MM.1S (cell line): ENCODE measurements around the gene CDK5RAP2.

Experiments used
- DNase-seq: peaks from one replicate; pipeline ENCODE4 v3.0.0-alpha.2; 2015
- H2AFZ ChIP-seq: fragments of 300-600 bp; sonication (generic); 2 replicates; pipeline ENCODE4 v1.6.0; 2016; ENCODE audit warnings: antibody characterized with exemption, low read length
- H3F3A ChIP-seq: fragments of 300-600 bp; sonication (generic); 2 replicates; pipeline ENCODE4 v1.6.1; 2016; ENCODE audit warnings: mild to moderate bottlenecking, antibody characterized with exemption, low read length, moderate library complexity, mixed read lengths; ENCODE audit not compliant: insufficient read depth
- H3K27ac ChIP-seq: fragments of 300-600 bp; sonication (generic); 2 replicates; pipeline ENCODE4 v1.5.1; 2016; ENCODE audit warnings: mild to moderate bottlenecking, low read length
- H3K27me3 ChIP-seq: fragments of 300-600 bp; sonication (generic); replicated peaks from 2 replicates; pipeline ENCODE4 v1.6.0; 2016; ENCODE audit warnings: low read length; ENCODE audit not compliant: insufficient read depth
- H3K36me3 ChIP-seq: fragments of 300-600 bp; sonication (generic); replicated peaks from 2 replicates; pipeline ENCODE4 v1.6.1; 2016; ENCODE audit warnings: mild to moderate bottlenecking, low read length, mixed read lengths; ENCODE audit not compliant: insufficient read depth
- H3K4me1 ChIP-seq: fragments of 300-600 bp; sonication (generic); 2 replicates; pipeline ENCODE4 v1.6.1; 2016; ENCODE audit warnings: low read length, mixed read lengths
- H3K4me2 ChIP-seq: fragments of 300-600 bp; sonication (generic); 2 replicates; pipeline ENCODE4 v1.6.0; 2016; ENCODE audit warnings: low read depth, low read length
- H3K4me3 ChIP-seq: fragments of 300-600 bp; sonication (generic); 2 replicates; pipeline ENCODE4 v1.5.1; 2016; ENCODE audit warnings: low read length, mixed read lengths
- H3K79me2 ChIP-seq: fragments of 300-600 bp; sonication (generic); 2 replicates; pipeline ENCODE4 v1.6.1; 2016; ENCODE audit warnings: mixed run types, low read length, mixed read lengths
- H3K9ac ChIP-seq: fragments of 300-600 bp; sonication (generic); 2 replicates; pipeline ENCODE4 v1.6.1; 2016; ENCODE audit warnings: low read length, mixed read lengths
- H3K9me2 ChIP-seq: fragments of 300-600 bp; sonication (generic); replicated peaks from 2 replicates; pipeline ENCODE4 v1.6.1; 2016; ENCODE audit warnings: mild to moderate bottlenecking, low read length, mixed read lengths; ENCODE audit not compliant: insufficient read depth
- H3K9me3 ChIP-seq: fragments of 300-600 bp; sonication (generic); replicated peaks from 2 replicates; pipeline ENCODE4 v1.6.1; 2016; ENCODE audit warnings: mild to moderate bottlenecking, low read length, mixed read lengths; ENCODE audit not compliant: insufficient read depth
- H4K20me1 ChIP-seq: fragments of 300-600 bp; sonication (generic); 2 replicates; pipeline ENCODE4 v1.6.1; 2016; ENCODE audit warnings: mild to moderate bottlenecking, low read length, moderate library complexity, mixed read lengths; ENCODE audit not compliant: insufficient read depth
- CTCF ChIP-seq: fragments of 300-600 bp; sonication (generic); IDR thresholded peaks from 2 replicates; pipeline ENCODE4 v1.5.1; 2016; ENCODE audit warnings: antibody characterized with exemption, low read length, mixed read lengths
- EZH2 ChIP-seq: fragments of 300-600 bp; sonication (generic); optimal IDR thresholded peaks from 2 replicates; pipeline ENCODE3; 2017; ENCODE audit warnings: low read depth, mild to moderate bottlenecking, antibody characterized with exemption, low read length, mixed read lengths
- EZH2phosphoT487 ChIP-seq: fragments of 300-600 bp; sonication (generic); IDR thresholded peaks from 2 replicates; pipeline ENCODE4 v1.6.1; 2018; ENCODE audit warnings: antibody characterized with exemption, low read length

The CDK5RAP2 gene

GRCh38 chr9:120351106-120351505 lies 228.9 kb downstream of the CDK5RAP2 start:
- no peak for DNase-seq
- Histone ChIP-seq H3F3A (no peaks in the 10 kb centered on the region), H3K9ac (no peak overlapping the region), H3K4me2 (no peak overlapping the region), H2AFZ (no peak overlapping the region), H4K20me1 (no peaks in the 10 kb centered on the region), H3K27ac (no peak overlapping the region), H3K36me3 (no peaks in the 10 kb centered on the region), H3K9me3 (no peaks in the 10 kb centered on the region), H3K9me2 (no peaks in the 10 kb centered on the region), H3K79me2 (no peaks in the 10 kb centered on the region), H3K4me1 (no peaks in the 10 kb centered on the region), H3K4me3 (no peak overlapping the region), H3K27me3 (no peaks in the 10 kb centered on the region)
- TF ChIP-seq CTCF: no peak
- TF ChIP-seq EZH2phosphoT487: no peak
- TF ChIP-seq EZH2: no peak

- no peaks in the 10 kb centered on the region for H3K27me3 ChIP-seq
- H3K36me3 ChIP-seq: no peaks in the 10 kb centered on the region
- H3F3A ChIP-seq: no peaks in the 10 kb centered on the region
- no peak overlapping the region for H2AFZ ChIP-seq
- H3K4me1 ChIP-seq: no peaks in the 10 kb centered on the region
- no peak overlapping the region for H3K4me3 ChIP-seq
- H3K27ac ChIP-seq: no peak overlapping the region
- H3K9me2 ChIP-seq: no peaks in the 10 kb centered on the region
- no peak overlapping the region for H3K4me2 ChIP-seq
- no peaks in the 10 kb centered on the region for H3K9me3 ChIP-seq
- no peaks in the 10 kb centered on the region for H3K79me2 ChIP-seq
- H4K20me1 ChIP-seq: no peaks in the 10 kb centered on the region
- DNase-seq: no peak
- no peak overlapping the region for H3K9ac ChIP-seq
- TF ChIP-seq EZH2 (no peak), CTCF (no peak), EZH2phosphoT487 (no peak)
Measured at GRCh38 chr9:120350596-120350995, 229.4 kb downstream of the CDK5RAP2 start.

- TF ChIP-seq CTCF (peak; percentile 22; the same call in 1 of the 2 replicates), EZH2 (no peak)
Measured at GRCh38 chr9:120348951-120349429, 231.0 kb downstream of the CDK5RAP2 start.

More at GRCh38 chr9:120348951-120349429, 231.0 kb downstream of the CDK5RAP2 start:
- Histone ChIP-seq H3F3A (no peaks in the 10 kb centered on the region), H3K4me1 (no peaks in the 10 kb centered on the region), H3K36me3 (no peaks in the 10 kb centered on the region), H4K20me1 (no peaks in the 10 kb centered on the region), H3K9me3 (no peaks in the 10 kb centered on the region), H3K27me3 (no peaks in the 10 kb centered on the region), H3K27ac (no peak overlapping the region), H3K9ac (no peak overlapping the region), H3K79me2 (no peaks in the 10 kb centered on the region), H3K4me3 (no peak overlapping the region), H2AFZ (no peak overlapping the region), H3K9me2 (no peaks in the 10 kb centered on the region), H3K4me2 (no peak overlapping the region)
- DNase-seq: no peak
